ENCODE results near the gene SLC16A3. TPM values are rescaled to one million over a fixed set of nuclear protein-coding genes. Genes with fewer than 3 reads are reported as not detected.

Gene SLC16A3
- total RNA-seq, 4 donors from 2014 or later, result 42.1 to 75.5 (median 44.2) TPM

DNA sequence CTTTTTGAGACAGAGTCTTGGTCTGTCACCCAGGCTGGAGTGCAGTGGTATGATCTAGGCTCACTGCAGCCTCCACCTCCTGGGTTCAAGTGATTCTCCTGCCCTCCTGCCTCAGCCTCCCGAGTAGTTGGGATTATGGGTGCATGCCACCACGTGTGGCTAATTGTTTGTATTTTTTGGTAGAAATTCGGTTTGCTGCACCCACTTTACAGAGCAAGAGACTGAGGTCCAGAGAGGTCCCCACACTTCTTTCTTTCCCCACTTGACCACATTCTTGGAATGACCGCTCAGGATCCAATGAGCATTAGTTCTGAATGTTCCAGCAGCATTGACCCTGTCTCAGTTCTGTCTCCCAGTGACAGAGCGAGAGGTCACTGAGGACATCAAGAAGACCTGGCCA, 5.3 kb upstream of the SLC16A3 start:
- no peak overlapping the region for H3K27ac ChIP-seq
- H3K27me3 ChIP-seq, result no peaks in the 10 kb centered on the region
- TF ChIP-seq, protein P1, sequence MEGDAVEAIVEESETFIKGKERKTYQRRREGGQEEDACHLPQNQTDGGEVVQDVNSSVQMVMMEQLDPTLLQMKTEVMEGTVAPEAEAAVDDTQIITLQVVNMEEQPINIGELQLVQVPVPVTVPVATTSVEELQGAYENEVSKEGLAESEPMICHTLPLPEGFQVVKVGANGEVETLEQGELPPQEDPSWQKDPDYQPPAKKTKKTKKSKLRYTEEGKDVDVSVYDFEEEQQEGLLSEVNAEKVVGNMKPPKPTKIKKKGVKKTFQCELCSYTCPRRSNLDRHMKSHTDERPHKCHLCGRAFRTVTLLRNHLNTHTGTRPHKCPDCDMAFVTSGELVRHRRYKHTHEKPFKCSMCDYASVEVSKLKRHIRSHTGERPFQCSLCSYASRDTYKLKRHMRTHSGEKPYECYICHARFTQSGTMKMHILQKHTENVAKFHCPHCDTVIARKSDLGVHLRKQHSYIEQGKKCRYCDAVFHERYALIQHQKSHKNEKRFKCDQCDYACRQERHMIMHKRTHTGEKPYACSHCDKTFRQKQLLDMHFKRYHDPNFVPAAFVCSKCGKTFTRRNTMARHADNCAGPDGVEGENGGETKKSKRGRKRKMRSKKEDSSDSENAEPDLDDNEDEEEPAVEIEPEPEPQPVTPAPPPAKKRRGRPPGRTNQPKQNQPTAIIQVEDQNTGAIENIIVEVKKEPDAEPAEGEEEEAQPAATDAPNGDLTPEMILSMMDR (IDR thresholded peaks at IDR 0.05), result no peak
- no peak for TF ChIP-seq POLR2A (IDR thresholded peaks at IDR 0.05)
- intact Hi-C loops (cut with DNase I), result no loop called here
- no peak overlapping the region for H3K4me3 ChIP-seq (replicated peaks in 1 of 3)
- H3K36me3 ChIP-seq, result no peaks in the 10 kb centered on the region
- peaks cover 4 to 9% of the 10 kb centered on the region in 2 donors for H3K4me1 ChIP-seq
- 83 to 85% methylated on average over 5 of the region's 5 CpGs for WGBS, 2 donors
- H3K9me3 ChIP-seq, result no peaks in the 10 kb centered on the region
- DNase-seq, result no peak

DNA sequence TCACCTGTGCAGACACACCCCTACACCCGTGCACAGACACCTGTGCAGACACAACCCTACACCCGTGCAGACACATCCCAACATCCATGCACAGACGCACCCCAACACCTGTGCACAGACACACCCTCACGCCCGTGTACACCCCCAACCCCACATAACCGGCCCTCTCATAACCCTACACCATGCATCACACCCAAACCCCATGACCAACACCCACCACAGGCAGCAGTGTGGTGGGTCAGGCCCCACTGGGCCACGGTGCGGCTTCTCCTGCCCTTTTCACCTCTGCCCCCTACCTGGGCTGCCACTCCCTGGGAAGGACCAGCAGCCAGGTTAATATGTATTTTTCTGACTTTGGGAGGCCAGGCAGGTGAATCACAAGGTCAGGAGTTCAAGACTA, 4.2 kb upstream of the SLC16A3 start:
- Histone ChIP-seq H3K36me3 (no peaks in the 10 kb centered on the region), H3K9me3 (no peaks in the 10 kb centered on the region), H3K27ac (no peak overlapping the region), H3K4me3 (replicated peaks in 1 of 3) (no peak overlapping the region), H3K4me1 (peaks cover 10 to 13% of the 10 kb centered on the region in 2 donors), H3K27me3 (no peaks in the 10 kb centered on the region)
- no peak for TF ChIP-seq POLR2A (IDR thresholded peaks at IDR 0.05)
- TF ChIP-seq, protein P1 (IDR thresholded peaks at IDR 0.05), result no peak
- intact Hi-C loops (cut with DNase I), result no loop called here
- no peak for DNase-seq
- WGBS, 2 donors, result 73 to 84% methylated on average over 8 of the region's 8 CpGs

DNA sequence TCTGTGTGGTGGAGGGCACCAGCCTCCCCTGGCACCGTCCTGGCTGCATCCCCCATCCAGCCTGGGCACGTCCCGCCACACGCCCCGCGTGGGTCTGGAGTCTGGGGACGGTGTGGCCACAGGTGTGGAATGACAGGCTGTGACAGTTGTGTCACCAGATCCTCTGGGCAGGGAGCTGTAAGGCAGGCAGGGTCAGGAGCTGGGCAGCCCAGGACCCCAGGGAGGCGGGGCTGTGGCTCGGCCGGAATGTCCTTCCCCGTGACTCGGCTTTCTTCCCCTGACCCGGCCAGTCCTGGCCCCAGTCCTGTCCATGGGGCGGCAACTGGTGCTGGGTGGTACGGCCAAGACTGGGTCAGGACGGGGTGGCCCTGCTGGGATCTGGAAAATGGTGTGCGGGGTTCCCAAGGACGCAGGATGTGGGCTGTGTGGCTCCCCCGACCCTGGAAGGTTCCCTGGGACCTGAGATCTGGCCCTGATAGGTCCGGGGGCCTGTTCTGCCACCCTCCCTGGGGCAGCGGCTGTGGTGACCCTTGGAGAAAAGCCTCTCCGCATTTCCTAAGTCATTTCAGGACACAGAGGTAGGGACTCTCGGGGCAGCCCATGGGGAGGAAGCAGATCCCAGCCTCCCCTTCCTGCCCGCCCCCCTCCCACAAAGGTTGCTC, 3.3 kb upstream of the SLC16A3 start:
- DNase-seq, result no peak

GRCh38 chr17:82226146-82226808, 2.6 kb upstream of the SLC16A3 start:
- Histone ChIP-seq H3K4me3 (replicated peaks in 1 of 3) (no peak overlapping the region), H3K9me3 (no peaks in the 10 kb centered on the region), H3K27ac (no peak overlapping the region), H3K4me1 (peaks cover 23 to 29% of the 10 kb centered on the region in 2 donors), H3K36me3 (no peaks in the 10 kb centered on the region), H3K27me3 (no peaks in the 10 kb centered on the region)
- intact Hi-C loops (cut with DNase I), result no loop called here
- DNase-seq, result no peak
- 91 to 92% methylated on average over 5 to 14 of the region's 15 CpGs for WGBS, 2 donors
- TF ChIP-seq POLR2A (IDR thresholded peaks at IDR 0.05), result no peak
- TF ChIP-seq, protein P1 (IDR thresholded peaks at IDR 0.05), result no peak

More for the DNA sequence above, 3.3 kb upstream of the SLC16A3 start:
- peaks cover 17 to 21% of the 10 kb centered on the region in 2 donors for H3K4me1 ChIP-seq
- intact Hi-C loops (cut with DNase I), result no loop called here
- H3K27ac ChIP-seq, result no peak overlapping the region
- no peaks in the 10 kb centered on the region for H3K36me3 ChIP-seq
- H3K9me3 ChIP-seq, result no peaks in the 10 kb centered on the region
- H3K4me3 ChIP-seq (replicated peaks in 1 of 3), result no peak overlapping the region
- no peaks in the 10 kb centered on the region for H3K27me3 ChIP-seq
- 60 to 78% methylated on average over 2 to 24 of the region's 24 CpGs for WGBS, 2 donors
- TF ChIP-seq POLR2A (IDR thresholded peaks at IDR 0.05), result no peak
- TF ChIP-seq, protein P1 (IDR thresholded peaks at IDR 0.05), result no peak
